Measurements from ENCODE around the gene BARHL1.

The BARHL1 gene

DNA sequence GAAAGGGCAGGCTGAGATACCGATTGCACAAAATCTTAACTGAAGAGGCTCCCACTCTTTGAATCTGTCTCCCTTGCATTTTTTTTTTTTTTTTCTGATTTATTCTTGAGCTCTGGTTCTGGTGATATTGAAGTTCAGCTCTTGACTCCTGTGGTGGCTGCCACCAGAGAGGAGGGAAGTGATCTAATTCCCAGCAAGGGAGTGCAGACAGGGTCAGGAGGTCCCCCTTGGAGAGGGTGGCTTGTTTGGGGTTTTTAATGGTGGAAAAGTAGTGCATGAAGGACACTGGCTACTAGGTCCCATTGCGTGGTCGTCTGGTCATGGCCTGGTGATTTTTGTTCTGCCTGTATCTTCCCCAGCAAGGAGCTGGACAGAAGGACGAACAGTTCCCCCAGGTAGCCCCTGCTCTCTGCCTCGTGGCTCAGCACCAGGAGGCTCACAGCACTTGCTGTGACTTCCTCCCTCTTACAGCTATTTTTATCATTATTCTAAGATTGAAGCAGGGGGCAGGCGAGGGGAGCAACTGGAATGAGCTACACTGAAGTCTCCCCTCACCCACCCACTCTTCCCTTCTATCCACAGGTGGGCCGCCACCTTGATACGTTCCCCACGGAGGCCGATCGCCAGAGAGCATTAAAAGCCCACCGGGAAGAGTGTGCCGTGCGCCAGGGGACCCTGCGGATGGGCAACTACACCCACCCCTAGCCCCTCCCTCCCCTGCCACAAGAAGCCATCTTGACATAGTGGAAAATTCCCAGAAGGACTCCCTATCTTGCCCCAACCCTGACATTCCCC lies 10.4 kb upstream of the BARHL1 start:
- Mint-ChIP-seq H3K4me1 (ENCODE audit: low read depth) (no peaks in the 10 kb centered on the region), H3K27me3 (ENCODE audit: low read depth) (peaks cover 24% of the 10 kb centered on the region), H3K27ac (no peak overlapping the region), H3K4me3 (no peak overlapping the region), H3K36me3 (ENCODE audit: low read depth) (no peaks in the 10 kb centered on the region), H3K9me3 (no peaks in the 10 kb centered on the region)
- no peak for DNase-seq (ENCODE audit: low spot score)

DNA sequence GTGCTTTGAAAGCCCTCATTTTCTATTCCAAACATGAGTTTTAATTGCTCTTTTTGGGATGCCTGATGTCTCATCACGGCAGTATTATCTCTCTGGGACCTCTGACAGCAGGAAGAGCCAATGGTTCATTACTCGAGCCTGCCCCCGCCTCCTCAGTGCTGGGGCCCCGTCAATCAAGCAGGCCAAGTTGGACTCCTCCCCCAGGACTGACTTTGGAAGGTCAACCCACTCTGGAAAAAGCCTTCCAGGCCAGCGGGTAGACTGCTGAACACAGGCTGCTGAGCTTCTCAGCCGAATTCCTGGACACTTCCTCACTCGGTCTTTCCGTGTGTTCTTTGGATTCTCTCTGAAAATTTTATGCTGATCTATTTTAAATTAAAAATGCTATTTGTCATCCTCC lies 9.5 kb upstream of the BARHL1 start:
- no peaks in the 10 kb centered on the region for H3K4me1 Mint-ChIP-seq (ENCODE audit: low read depth)
- H3K27ac Mint-ChIP-seq: no peak overlapping the region
- H3K36me3 Mint-ChIP-seq (ENCODE audit: low read depth): no peaks in the 10 kb centered on the region
- H3K9me3 Mint-ChIP-seq: no peaks in the 10 kb centered on the region
- no peak overlapping the region for H3K4me3 Mint-ChIP-seq
- peaks cover 33% of the 10 kb centered on the region for H3K27me3 Mint-ChIP-seq (ENCODE audit: low read depth)
- DNase-seq (ENCODE audit: low spot score): no peak

DNA sequence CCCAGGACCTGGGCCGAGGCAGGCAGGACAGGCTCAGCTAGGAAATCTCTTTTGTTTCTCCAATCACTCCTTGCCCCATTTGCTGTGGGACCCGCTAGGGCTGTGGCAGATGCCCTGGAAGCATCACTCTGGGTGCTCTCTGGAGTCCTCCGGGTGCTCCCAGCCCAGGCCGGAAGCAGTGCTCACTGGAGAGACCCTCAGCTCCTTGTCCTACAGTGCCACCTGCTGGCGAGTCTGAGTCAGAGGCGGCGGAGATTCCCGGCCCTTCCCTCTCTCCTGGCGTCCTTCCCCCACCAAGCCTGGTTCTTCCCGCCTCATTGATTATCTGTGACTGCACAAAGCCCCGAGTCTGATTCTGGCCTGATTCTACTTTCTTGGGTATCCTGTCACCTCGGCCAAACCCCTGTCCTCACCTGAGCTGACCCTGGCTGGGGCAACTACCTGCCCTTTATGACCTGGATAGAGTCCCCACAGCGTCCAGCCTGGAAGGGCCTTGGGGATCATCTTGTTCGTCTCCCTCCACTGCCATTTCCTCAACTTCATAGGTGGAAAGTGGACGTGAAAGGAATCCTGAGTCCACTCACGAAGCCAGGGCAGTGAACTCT lies 7.3 kb upstream of the BARHL1 start:
- Mint-ChIP-seq H3K27me3 (ENCODE audit: low read depth) (peaks cover 54% of the 10 kb centered on the region), H3K4me1 (ENCODE audit: low read depth) (no peaks in the 10 kb centered on the region)

DNA sequence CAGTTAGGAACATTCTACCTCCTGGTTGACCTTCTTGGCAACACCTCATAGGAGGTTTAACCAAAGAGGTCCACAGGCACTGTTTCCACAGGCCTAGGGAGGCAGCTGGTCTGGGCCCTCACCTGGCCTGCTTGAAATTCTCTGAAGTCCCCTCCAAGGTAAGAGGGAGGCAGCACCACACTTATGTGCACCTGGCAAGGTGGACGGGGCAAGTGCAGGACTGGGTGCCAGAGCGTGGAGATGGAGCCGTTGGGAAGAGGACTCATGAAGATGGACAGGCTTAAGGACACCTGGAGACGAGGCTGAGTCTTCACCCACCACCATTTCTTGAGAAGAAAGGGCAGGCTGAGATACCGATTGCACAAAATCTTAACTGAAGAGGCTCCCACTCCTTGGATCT lies 6.6 kb upstream of the BARHL1 start:
- Mint-ChIP-seq H3K9me3 (no peaks in the 10 kb centered on the region), H3K27me3 (ENCODE audit: low read depth) (peaks cover 58% of the 10 kb centered on the region), H3K27ac (no peak overlapping the region), H3K4me1 (ENCODE audit: low read depth) (no peaks in the 10 kb centered on the region), H3K36me3 (ENCODE audit: low read depth) (no peaks in the 10 kb centered on the region), H3K4me3 (no peak overlapping the region)
- DNase-seq (ENCODE audit: low spot score): no peak

More for the DNA sequence above, 7.3 kb upstream of the BARHL1 start:
- Mint-ChIP-seq H3K4me3 (no peak overlapping the region), H3K27ac (no peak overlapping the region), H3K9me3 (no peaks in the 10 kb centered on the region), H3K36me3 (ENCODE audit: low read depth) (no peaks in the 10 kb centered on the region)
- peak; percentile 14 for DNase-seq (ENCODE audit: low spot score)

DNA sequence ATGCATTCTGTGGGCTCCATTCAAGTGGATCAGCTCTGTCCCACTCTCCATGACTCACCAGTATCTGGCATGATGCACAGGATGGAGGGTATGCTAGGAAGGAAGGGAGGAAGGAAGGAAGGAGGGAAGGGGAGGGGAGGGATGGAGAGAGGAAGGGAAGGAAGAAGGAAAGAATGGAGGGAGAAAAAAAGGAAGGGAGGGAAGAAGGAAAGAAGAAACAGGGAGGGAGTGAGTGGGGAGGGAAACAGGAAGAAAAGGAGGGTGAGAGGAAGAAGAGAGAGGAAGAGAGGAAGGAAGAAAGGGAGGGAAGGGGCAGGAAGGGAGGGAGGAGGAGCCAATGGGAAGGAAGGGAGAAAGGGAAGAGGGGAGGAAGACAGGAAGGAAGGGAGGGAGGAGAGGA lies 5.3 kb upstream of the BARHL1 start:
- H3K36me3 Mint-ChIP-seq (ENCODE audit: low read depth): no peaks in the 10 kb centered on the region
- H3K4me3 Mint-ChIP-seq: no peak overlapping the region
- H3K9me3 Mint-ChIP-seq: no peaks in the 10 kb centered on the region
- DNase-seq (ENCODE audit: low spot score): no peak
- H3K27ac Mint-ChIP-seq: no peak overlapping the region
- H3K4me1 Mint-ChIP-seq (ENCODE audit: low read depth): peaks cover 3% of the 10 kb centered on the region
- peaks cover 71% of the 10 kb centered on the region for H3K27me3 Mint-ChIP-seq (ENCODE audit: low read depth)

DNA sequence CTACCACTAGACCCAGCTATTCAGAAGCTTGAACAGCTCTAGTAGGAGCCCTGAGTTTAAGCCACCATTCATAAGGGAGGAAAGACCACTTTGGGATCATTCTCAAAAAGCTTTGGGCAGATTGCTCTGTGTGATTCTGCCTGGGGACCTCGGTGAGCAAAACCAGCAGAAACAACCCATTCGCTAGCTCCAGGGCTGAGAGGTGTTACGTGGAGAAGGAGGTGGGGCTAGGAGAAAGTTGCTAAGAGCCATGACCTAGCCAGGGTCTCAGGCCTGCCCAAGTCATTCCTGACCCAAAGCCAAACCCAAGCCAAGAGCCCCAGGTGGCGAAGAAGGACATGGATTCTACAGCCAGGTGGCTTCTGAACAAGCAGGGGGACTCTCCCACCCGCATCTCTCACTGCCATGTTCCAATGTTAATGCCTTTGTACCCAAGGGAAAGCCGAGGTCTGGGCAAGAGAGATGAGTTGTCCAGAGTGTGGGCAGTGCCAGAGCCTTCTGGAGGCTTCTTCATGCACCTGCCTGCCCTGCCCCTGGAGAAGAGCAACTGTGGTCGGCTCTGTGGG lies 4.0 kb upstream of the BARHL1 start:
- Mint-ChIP-seq H3K36me3 (ENCODE audit: low read depth) (no peaks in the 10 kb centered on the region), H3K27ac (no peak overlapping the region), H3K9me3 (no peaks in the 10 kb centered on the region), H3K4me1 (ENCODE audit: low read depth) (peaks cover 3% of the 10 kb centered on the region), H3K27me3 (ENCODE audit: low read depth) (peaks cover 77% of the 10 kb centered on the region), H3K4me3 (no peak overlapping the region)
- no peak for DNase-seq (ENCODE audit: low spot score)

DNA sequence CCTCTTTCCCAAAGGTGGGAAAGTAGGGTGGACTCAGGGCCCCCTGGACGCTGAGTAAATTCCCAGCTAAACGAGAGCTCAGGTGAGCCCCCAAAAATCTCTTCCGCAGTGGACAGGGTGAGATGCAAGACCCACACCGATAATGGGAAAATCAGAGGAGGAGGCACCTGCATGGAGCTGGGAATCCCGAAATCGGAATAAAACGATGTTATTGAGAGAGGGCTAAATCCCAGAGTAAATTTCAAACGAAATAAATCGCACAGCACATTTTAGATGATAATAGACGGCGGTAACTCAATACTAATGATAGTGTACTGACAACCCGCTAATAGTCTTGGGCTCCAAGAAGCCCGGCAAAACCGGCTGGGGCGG lies 3.0 kb upstream of the BARHL1 start:
- peaks cover 3% of the 10 kb centered on the region for H3K4me1 Mint-ChIP-seq (ENCODE audit: low read depth)
- no peak overlapping the region for H3K4me3 Mint-ChIP-seq
- no peaks in the 10 kb centered on the region for H3K9me3 Mint-ChIP-seq
- H3K36me3 Mint-ChIP-seq (ENCODE audit: low read depth): no peaks in the 10 kb centered on the region
- DNase-seq (ENCODE audit: low spot score): no peak
- no peak overlapping the region for H3K27ac Mint-ChIP-seq
- H3K27me3 Mint-ChIP-seq (ENCODE audit: low read depth): peaks cover 82% of the 10 kb centered on the region

DNA sequence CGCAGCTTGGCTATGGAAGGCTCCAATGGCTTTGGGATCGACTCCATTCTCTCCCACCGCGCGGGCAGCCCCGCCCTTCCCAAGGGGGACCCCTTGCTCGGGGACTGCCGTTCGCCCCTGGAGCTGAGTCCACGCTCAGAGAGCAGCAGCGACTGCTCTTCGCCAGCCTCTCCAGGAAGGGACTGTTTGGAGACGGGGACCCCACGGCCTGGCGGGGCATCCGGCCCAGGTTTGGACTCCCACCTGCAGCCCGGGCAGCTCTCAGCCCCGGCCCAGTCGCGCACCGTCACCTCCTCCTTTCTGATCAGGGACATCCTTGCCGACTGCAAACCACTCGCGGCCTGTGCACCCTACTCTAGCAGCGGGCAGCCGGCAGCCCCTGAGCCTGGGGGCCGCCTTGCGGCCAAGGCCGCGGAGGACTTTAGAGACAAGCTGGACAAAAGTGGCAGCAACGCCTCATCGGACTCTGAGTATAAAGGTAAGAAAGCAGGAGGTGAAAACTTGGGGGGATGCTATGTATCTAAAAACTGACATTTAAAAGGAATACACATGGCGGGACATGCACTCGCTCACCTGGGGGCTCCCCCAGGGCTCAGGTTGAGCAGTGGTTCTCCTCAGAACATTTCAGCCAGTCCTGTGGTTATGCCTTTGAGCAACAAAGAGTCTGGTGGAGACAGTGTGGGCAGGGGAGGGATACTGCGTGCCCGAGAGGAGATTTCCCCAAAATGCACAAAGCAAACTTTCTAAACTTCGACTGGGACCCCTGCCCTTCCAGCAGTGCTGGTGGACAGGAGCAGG lies 579 bp downstream of the BARHL1 start:
- peaks cover 3% of the 10 kb centered on the region for H3K4me1 Mint-ChIP-seq (ENCODE audit: low read depth)
- no peak overlapping the region for H3K4me3 Mint-ChIP-seq
- no peak for DNase-seq (ENCODE audit: low spot score)
- H3K9me3 Mint-ChIP-seq: no peaks in the 10 kb centered on the region
- peak overlapping the region; percentile 20 for H3K27ac Mint-ChIP-seq
- peaks cover 85% of the 10 kb centered on the region for H3K27me3 Mint-ChIP-seq (ENCODE audit: low read depth)
- H3K36me3 Mint-ChIP-seq (ENCODE audit: low read depth): no peaks in the 10 kb centered on the region

DNA sequence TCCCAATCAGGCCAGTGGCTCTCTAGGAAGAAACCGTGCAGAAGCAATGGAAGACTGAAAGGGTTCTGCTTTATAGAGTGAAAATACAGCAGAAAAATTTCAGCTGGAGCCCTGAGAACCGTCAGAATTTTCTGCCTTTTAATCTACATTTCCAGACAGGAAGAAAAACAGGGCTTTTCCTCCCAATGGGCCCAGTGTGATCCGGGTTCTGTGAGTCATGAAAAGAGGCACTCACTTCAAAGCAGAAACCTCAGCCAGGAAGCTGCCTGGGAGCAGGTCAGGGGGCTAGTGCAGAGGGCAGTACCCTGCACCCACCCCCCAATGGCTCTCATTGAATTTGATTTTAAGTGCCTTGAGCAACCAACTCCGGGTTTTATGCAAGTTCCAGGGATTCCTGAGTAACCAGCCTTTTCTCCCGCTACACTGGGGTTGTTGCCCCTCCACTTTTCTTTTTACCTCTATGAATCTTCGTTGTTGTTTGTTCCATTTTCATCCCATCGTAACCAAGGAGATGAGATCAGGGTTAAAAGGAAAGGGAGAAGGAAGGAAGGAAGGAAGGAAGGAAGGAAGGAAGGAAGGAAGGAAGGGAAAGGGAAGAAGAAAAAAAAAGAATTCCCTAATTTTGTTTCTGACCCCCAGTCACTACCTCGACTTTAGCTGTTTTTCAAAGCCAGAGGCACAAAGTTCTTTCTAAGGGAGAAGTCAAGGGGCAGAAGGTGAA lies 1.3 kb downstream of the BARHL1 start:
- no peak for DNase-seq (ENCODE audit: low spot score)
- Mint-ChIP-seq H3K27me3 (ENCODE audit: low read depth) (peaks cover 85% of the 10 kb centered on the region), H3K9me3 (no peaks in the 10 kb centered on the region), H3K4me1 (ENCODE audit: low read depth) (peaks cover 3% of the 10 kb centered on the region), H3K27ac (peak overlapping the region; percentile 20), H3K4me3 (no peak overlapping the region), H3K36me3 (ENCODE audit: low read depth) (no peaks in the 10 kb centered on the region)

DNA sequence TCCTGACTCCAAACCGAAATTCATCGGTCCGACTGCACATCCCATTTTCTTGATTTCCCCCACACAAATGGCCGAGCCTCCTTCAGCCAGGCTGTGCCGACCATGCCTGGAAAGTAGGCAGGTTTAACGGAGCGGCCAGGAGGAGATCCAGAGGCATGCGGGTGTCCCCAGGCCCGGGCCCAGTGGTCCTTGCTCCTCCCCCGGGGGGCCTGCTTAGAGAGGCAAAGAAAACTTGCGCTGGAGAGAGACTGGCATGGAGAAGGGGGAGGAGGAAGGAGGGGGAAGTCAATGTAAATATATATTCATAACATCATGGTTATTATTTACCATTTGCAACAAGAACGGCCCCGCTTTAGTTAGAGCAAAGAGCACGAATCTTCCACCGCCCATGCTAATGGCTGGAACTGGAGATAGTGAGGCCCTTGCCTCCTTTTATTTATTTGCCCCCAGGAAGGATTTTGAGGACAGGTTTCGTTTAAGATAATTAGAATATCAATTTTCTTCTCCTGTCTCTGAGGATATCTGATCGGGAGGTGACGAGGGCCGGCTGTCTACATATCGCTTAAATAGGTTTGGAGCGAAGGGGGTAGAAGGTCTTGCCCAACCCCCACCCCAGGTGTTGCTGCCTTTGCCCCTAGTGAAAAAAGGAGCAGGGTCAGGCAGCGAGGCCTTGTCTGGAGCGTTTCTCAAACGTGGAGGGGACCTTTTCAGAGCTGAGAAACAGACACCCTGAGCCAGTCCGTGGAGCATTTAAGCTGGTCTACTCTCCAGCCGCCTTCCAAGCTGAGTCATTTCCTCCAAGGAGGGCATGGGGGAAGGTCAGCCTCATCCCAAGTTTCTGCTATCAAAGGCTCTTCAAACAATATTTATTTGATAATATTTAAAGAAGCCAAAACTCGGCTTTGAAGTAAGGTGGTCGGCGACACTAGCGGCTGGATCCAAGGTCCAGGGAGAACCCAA lies 2.5 kb downstream of the BARHL1 start:
- Mint-ChIP-seq H3K36me3 (ENCODE audit: low read depth) (no peaks in the 10 kb centered on the region), H3K4me3 (no peak overlapping the region), H3K9me3 (no peaks in the 10 kb centered on the region), H3K4me1 (ENCODE audit: low read depth) (peaks cover 3% of the 10 kb centered on the region), H3K27me3 (ENCODE audit: low read depth) (peaks cover 82% of the 10 kb centered on the region), H3K27ac (no peak overlapping the region)
- no peak for DNase-seq (ENCODE audit: low spot score)

DNA sequence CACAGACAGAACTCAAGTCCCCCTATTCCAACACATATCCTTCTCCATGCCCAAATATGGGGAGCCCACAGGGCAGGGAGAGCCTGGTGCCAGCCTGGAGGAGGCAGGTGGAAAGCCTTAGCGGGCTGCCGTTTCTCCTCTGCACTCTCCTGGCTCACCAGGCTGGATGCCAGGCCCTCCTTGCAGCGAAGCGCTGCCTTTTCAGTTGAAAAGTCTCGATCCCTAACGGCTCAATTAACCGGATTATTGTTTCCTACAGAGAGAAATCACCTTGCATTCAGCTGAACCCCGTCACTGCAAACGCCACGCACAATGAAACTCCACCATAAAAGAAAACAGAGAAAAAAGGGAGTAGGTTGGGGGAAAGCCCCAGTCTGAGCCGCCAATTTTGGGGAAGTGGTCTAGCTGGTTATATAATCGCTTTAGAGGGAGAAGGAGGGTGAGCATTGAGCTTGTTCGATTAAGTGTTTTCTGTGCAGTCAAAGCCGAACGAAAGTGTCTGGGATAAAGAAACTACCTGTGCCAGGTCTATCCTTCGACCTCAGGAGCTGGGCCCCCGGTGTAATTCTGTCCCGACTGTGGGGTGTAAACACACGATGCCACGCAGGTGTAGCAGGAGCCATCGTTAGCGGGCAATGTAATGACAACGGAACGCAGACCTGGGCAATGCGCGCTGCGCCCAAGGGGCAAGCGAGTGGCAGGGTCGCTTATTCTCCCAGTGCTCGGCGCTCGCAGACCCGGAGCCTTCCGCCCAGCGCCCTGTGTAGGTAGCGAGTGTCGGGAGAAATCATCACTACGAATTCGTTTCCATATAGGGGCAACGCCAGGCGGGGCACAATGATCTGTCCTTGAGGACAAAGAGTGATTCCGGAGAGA lies 3.8 kb downstream of the BARHL1 start:
- peaks cover 3% of the 10 kb centered on the region for H3K4me1 Mint-ChIP-seq (ENCODE audit: low read depth)
- no peaks in the 10 kb centered on the region for H3K36me3 Mint-ChIP-seq (ENCODE audit: low read depth)
- no peak overlapping the region for H3K27ac Mint-ChIP-seq
- H3K27me3 Mint-ChIP-seq (ENCODE audit: low read depth): peaks cover 80% of the 10 kb centered on the region
- no peaks in the 10 kb centered on the region for H3K9me3 Mint-ChIP-seq
- DNase-seq (ENCODE audit: low spot score): no peak
- no peak overlapping the region for H3K4me3 Mint-ChIP-seq
